ENCODE results near the gene RBM20. TPM values are rescaled to one million over a fixed set of nuclear protein-coding genes. Genes with fewer than 3 reads are reported as not detected.

Gene RBM20
- 0.12 and 0.16 TPM in 2 replicates for total RNA-seq

GRCh38 chr10:110643653-110644597 is at the start of gene RBM20:
RBM20 (plus strand) TSS chr10:110644336; CDS start chr10:110644455, 119 bp downstream.

GRCh38 chr10:110871298-110872084 is 227.4 kb downstream of the RBM20 start, which contains the start of gene PDCD4:
PDCD4 (plus strand) TSS chr10:110871928; CDS start chr10:110876028, 4,100 bp downstream.

Small RNAs within 50 kb of the gene (small RNA-seq; reads per million reads assigned to genes)
- not detected for gene RF00019
- gene RN7SKP288, result not detected
- gene RNA5SP327, result not detected

Other genes with a start within 250 kb of the RBM20 start
- 9.0 and 10.5 TPM in 2 replicates for gene DUSP5, start 146.4 kb upstream of the RBM20 start, total RNA-seq
- 16.1 and 16.8 TPM in 2 replicates for gene SMC3, start 76.6 kb upstream of the RBM20 start, total RNA-seq
- gene PDCD4, start 227.6 kb downstream of the RBM20 start, total RNA-seq, result 26.3 and 27.1 TPM in 2 replicates

Measured in hair follicle dermal papilla cell (primary cell).